GM19193 (cell line): Measurements from ENCODE around the gene CACNA1D.

ENCODE experiments used
- POLR2A ChIP-seq: IDR thresholded peaks from 4 replicates; pipeline ENCODE4 v1.6.1; 2011; ENCODE audit not compliant: insufficient read depth, insufficient read length; ENCODE audit errors: extremely low read depth

The CACNA1D gene

GRCh38 chr3:53513556-53514190 is 19.3 kb downstream of the CACNA1D start:
- no peak for TF ChIP-seq POLR2A

DNA sequence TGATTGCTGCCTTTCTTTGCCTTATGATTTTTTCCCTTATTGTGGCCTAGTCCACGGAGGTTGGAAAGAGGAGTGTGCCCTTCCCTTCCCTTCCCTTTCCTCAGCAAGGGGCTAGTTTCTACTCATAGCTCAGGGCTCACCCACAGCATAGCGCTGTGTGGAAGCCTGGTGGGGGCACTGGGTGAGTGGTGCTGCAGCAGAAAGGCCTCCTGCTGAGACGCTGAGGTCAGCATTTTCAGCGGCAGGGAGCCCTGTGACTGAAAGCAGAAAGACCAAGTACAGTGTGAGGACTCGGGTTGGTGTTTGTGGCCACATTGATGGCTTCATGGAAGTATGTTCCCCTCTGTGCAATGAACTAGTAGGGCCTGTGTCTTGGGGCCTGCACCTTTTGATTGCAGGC is 21.9 kb downstream of the CACNA1D start:
- TF ChIP-seq POLR2A: no peak

DNA sequence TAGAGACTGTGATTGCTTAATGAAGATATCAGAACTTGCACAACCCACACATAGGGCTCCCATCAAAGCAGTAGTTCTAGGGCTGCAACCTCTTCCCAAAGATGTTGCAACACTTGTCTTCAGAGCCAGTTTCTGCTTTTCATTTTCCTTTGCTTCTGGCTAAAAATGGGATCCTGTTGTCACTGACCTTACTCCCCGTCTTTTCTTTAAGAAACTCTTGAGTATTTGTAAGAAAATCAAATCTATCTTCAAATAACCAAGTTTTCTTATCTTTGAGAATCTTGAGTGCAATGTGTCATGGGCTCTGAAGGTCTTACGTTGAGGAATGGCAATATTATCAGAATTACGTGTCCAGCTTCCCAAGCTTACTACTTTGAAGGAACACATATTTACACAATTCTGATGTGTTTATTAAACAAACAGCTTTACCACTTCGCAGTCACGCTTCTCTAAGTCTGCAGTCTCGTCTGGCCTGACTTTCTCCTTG is 24.1 kb downstream of the CACNA1D start:
- no peak for TF ChIP-seq POLR2A

GRCh38 chr3:53519065-53519709 is 24.8 kb downstream of the CACNA1D start:
- TF ChIP-seq POLR2A: no peak

GRCh38 chr3:53523346-53523745 is 28.9 kb downstream of the CACNA1D start:
- TF ChIP-seq POLR2A: no peak

GRCh38 chr3:53524566-53524965 is 30.2 kb downstream of the CACNA1D start:
- no peak for TF ChIP-seq POLR2A

GRCh38 chr3:53525765-53526703 is 31.6 kb downstream of the CACNA1D start:
- TF ChIP-seq POLR2A: no peak

DNA sequence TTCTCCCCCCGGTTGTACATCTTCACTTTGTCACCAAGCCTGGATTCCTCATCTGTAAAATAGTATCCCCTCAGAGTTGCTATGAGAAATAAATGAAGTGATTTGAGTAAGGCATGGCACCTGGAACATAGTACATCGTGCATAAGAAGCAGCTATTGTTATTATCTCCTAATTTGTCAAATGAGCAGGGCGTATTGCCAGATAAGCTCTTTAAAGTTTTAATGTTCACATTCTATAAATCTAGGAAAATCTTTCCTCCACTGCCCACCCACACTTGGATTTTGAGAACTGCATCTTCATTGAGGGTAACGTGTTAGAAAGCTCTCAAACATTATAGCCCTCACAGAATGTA is 32.3 kb downstream of the CACNA1D start:
- no peak for TF ChIP-seq POLR2A

- TF ChIP-seq POLR2A: no peak
Measured at GRCh38 chr3:53530205-53530604, 35.8 kb downstream of the CACNA1D start.

DNA sequence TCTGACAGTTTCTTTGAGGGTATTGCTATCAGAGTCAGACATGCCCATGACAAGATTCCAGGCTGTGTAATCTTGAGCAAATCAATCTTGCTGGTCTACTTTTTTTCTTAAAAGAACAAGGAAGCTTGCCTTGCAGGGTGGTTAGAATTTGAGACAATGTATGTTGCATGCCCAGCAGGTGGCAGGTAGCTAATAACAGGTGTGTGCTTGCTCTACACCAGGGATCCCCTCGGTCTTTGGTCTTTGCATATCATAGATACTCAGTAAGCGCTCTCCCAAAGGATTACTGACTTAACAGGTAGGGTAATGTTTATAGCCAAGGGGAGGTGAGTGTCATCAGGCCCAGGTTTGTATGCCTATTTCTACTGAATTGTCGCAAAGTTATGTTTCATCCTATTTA is 37.3 kb downstream of the CACNA1D start:
- TF ChIP-seq POLR2A: no peak

DNA sequence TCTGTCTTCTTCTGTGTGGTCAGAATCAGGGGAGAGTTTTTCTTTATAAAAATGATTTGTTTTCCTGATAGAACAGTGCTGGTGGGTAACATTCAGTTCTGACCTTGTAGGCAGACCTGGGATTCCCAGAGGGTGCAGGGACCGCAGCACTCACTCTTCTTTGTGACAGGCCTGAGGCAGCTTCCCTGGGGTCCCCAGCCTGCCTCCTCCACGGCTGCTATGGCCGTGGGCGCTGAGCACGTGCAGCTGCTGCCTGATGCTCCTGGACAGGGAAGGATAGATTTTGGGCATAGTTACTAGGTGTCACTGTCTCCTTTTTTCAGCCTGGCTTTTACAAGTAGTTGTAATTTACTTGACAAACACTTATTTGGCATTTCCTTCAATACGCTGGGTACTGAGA is 39.1 kb downstream of the CACNA1D start:
- TF ChIP-seq POLR2A: no peak

DNA sequence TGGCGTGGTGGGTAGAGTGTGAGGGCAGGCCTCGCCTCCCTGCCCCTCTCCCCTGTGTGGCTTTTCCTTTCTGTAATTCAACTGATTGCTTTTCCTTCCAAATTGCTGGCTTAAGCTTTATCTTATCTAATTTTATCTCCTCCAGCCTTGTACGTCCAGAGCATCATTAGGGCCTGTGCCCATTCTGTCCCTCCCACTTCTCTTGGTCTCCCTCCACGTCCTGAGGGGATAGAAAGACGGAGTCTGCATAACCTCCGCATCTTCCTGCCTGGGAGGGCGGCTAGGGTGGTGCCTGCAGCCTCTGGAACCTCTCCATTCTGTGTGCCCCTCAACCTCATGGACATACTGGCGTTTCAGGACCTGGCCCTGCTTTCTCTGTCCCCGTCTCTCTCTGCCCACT is 39.8 kb downstream of the CACNA1D start:
- TF ChIP-seq POLR2A: no peak

DNA sequence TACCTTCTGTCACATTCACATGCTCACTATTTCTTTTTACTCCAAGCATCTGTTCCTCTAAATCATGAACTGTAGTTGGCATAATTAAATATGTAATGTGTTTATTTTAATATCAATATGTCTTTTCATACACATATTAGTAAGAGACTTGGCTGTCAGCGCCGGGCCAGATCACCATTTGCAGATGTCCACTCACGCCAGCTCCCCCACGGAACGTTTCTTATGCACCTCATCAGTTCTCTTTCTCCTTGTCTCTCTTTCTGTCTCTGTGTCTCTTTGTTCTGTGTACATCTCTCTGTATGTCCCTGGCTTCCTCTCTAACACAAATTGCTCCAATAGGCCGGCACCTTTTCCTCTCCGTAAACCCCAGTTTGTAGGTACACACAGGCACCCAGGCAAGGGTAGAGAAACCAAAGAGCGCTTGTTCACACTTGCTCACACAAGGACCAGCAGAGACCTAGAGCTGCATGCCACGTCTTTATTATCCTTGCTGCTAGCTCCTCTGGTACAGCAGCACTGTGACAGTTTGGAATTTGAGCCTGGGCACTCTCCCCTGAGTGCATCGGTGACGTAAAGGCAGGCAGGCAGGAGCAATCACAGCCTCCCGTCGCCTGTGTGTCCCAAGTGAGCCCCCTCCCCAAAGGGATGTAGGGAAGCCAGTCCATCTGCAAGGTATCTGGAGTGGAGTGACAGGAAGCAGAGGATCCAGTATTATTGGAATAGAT is 40.4 kb downstream of the CACNA1D start:
- TF ChIP-seq POLR2A: no peak

- no peak for TF ChIP-seq POLR2A
Measured at GRCh38 chr3:53536282-53536681, 41.9 kb downstream of the CACNA1D start.

- TF ChIP-seq POLR2A: no peak
Measured at GRCh38 chr3:53544357-53544756, 49.9 kb downstream of the CACNA1D start.
